HepG2 (cell line): ENCODE results near the gene PIGO. TPM values are rescaled to one million over a fixed set of nuclear protein-coding genes. Genes with fewer than 3 reads are reported as not detected.

ENCODE experiments used
- ATAC-seq: fragments of 200-7000 bp; cut with Tn5 transposase; 3 replicates; pipeline ENCODE4 v1.9.1; 2020; ENCODE audit warnings: mild to moderate bottlenecking, moderate library complexity
- BruUV-seq: library from RNA; stranded (reverse); fragments of 400-500 nt; replicated peaks from 2 replicates; lab custom pipeline; 2021; lab: Mats Ljungman, UMichigan
- CTCF ChIA-PET: fragments of 300-600 bp; formaldehyde crosslinking; extraction: SDS; loops from one replicate; lab custom pipeline; 2021; ENCODE audit warnings: low total read pairs, inconsistent platforms, low intra/inter-chr PET ratio; lab: Yijun Ruan, JAX
- POLR2A ChIA-PET: fragments of 350-600 bp; sonication (Branson Sonifier 250); formaldehyde crosslinking; loops from one replicate; lab custom pipeline; 2020; ENCODE audit warnings: antibody characterized with exemption, inconsistent platforms; lab: Yijun Ruan, JAX
- DNase-seq: peaks from one replicate; pipeline ENCODE4 v3.0.0-alpha.2; 2015; ENCODE audit warnings: low spot score
- FAIRE-seq: peaks from 3 replicates; lab custom pipeline; 2011; peaks lifted over from hg19 to GRCh38; lab: Jason Lieb, UNC
- H2AFZ ChIP-seq: one replicate; pipeline ENCODE4 v1.6.1; 2011; ENCODE audit warnings: low read length, inconsistent platforms
- H3K27ac ChIP-seq: fragments of 300-600 bp; 3 replicates; pipeline ENCODE4 v1.8.0; 2011; ENCODE audit warnings: mixed run types, mild to moderate bottlenecking, mixed read lengths, low read length, inconsistent platforms; ENCODE audit not compliant: insufficient read depth; ENCODE audit errors: extremely low read length
- H3K27me3 ChIP-seq, 2 experiments: fragments of 200-600 bp in 1 of 2; 2 replicates in 1 of 2; 3 replicates in 1 of 2; pipeline versions ENCODE4 v1.6.0 to v1.8.0; 2011; ENCODE audit warnings: low read length in 2 of 2, mild to moderate bottlenecking in 2 of 2, moderate library complexity in 2 of 2, inconsistent platforms in 1 of 2; ENCODE audit not compliant: insufficient read depth in 2 of 2, control insufficient read depth in 1 of 2
- H3K36me3 ChIP-seq, 2 experiments: fragments of 200-600 bp in 1 of 2; replicated peaks in 1 of 2; 2 replicates in 1 of 2; 3 replicates in 1 of 2; pipeline versions ENCODE4 v1.5.1 to v1.8.0; 2011; ENCODE audit warnings: low read length in 2 of 2, inconsistent platforms in 1 of 2; ENCODE audit not compliant: insufficient read depth in 2 of 2, control insufficient read depth in 1 of 2
- H3K4me1 ChIP-seq: 2 replicates; pipeline ENCODE4 v1.5.1; 2012; ENCODE audit warnings: low read length, inconsistent platforms; ENCODE audit not compliant: insufficient read depth
- H3K4me2 ChIP-seq: 2 replicates; pipeline ENCODE4 v1.6.0; 2011; ENCODE audit warnings: low read depth, low read length, inconsistent platforms
- H3K4me3 ChIP-seq, 3 experiments: fragments of 200-600 bp in 1 of 3; sonication (generic), shearing (Covaris generic) in 1 of 3; replicated peaks in 1 of 3; 2 replicates each; pipeline ENCODE4 v1.5.1; 2011 to 2016; ENCODE audit warnings: low read length in 3 of 3, inconsistent platforms in 2 of 3, low read depth in 2 of 3, mild to moderate bottlenecking in 2 of 3, control low read depth in 1 of 3, mixed read lengths in 1 of 3; ENCODE audit not compliant: insufficient read depth in 1 of 3
- H3K79me2 ChIP-seq: one replicate; pipeline ENCODE4 v1.6.1; 2011; ENCODE audit warnings: low read length, inconsistent platforms; ENCODE audit not compliant: insufficient read depth
- H3K9ac ChIP-seq: 2 replicates; pipeline ENCODE4 v1.6.0; 2011; ENCODE audit warnings: mild to moderate bottlenecking, low read depth, low read length, inconsistent platforms; ENCODE audit not compliant: insufficient read depth
- H3K9me3 ChIP-seq: 2 replicates; pipeline ENCODE4 v1.5.1; 2012; ENCODE audit warnings: mild to moderate bottlenecking, low read length
- H4K20me1 ChIP-seq: 2 replicates; pipeline ENCODE4 v1.6.0; 2011; ENCODE audit warnings: inconsistent platforms, mild to moderate bottlenecking, low read length, moderate library complexity; ENCODE audit not compliant: insufficient read depth
- ELF4 ChIP-seq: sonication (generic); formaldehyde crosslinking; IDR thresholded peaks from 2 replicates; pipeline ENCODE4 v1.5.0; 2020; ENCODE audit warnings: missing genetic modification reagents, mild to moderate bottlenecking, moderate library complexity, borderline replicate concordance
- FOXP4 ChIP-seq: sonication (generic); formaldehyde crosslinking; IDR thresholded peaks from 2 replicates; pipeline ENCODE4 v1.4.0; 2020; ENCODE audit warnings: missing genetic modification reagents
- NR2F2 ChIP-seq: IDR thresholded peaks from 2 replicates; pipeline ENCODE4 v1.6.1; 2012; ENCODE audit warnings: low read depth, inconsistent platforms, borderline replicate concordance
- RBFOX2 ChIP-seq: fragments of 200-400 bp; formaldehyde crosslinking; IDR thresholded peaks from 2 replicates; pipeline ENCODE4 v1.6.1; 2017; ENCODE audit warnings: low read depth, mild to moderate bottlenecking, low read length
- SALL1 ChIP-seq: sonication (generic); formaldehyde crosslinking; IDR thresholded peaks from 2 replicates; pipeline ENCODE4 v1.8.0; 2022; ENCODE audit warnings: mild to moderate bottlenecking, missing genetic modification reagents
- SMARCE1 ChIP-seq: fragments of 450-650 bp; IDR thresholded peaks from 2 replicates; pipeline ENCODE4 v1.6.1; 2017; ENCODE audit warnings: borderline replicate concordance
- SP4 ChIP-seq: sonication (generic); formaldehyde crosslinking; IDR thresholded peaks from 2 replicates; pipeline ENCODE4 v1.8.1; 2023; ENCODE audit warnings: mild to moderate bottlenecking, missing genetic modification reagents
- TAF15 ChIP-seq: fragments of 200-400 bp; formaldehyde crosslinking; IDR thresholded peaks from one replicate; pipeline ENCODE4 v1.6.1; 2018; ENCODE audit warnings: mild to moderate bottlenecking, low read depth, low read length; ENCODE audit not compliant: poor library complexity, severe bottlenecking
- ZNF253 ChIP-seq: sonication (generic); formaldehyde crosslinking; IDR thresholded peaks from 2 replicates; pipeline ENCODE4 v1.8.0; 2022; ENCODE audit warnings: mild to moderate bottlenecking, missing genetic modification reagents, borderline replicate concordance
- ZNF280D ChIP-seq: sonication (generic); formaldehyde crosslinking; IDR thresholded peaks from 2 replicates; pipeline ENCODE4 v1.5.1; 2020; ENCODE audit warnings: mild to moderate bottlenecking, missing genetic modification reagents
- ZNF281 ChIP-seq: sonication (generic); formaldehyde crosslinking; IDR thresholded peaks from 2 replicates; pipeline ENCODE4 v1.4.0; 2020; ENCODE audit warnings: missing genetic modification reagents, borderline replicate concordance
- ZNF337 ChIP-seq: sonication (generic); formaldehyde crosslinking; IDR thresholded peaks from 2 replicates; pipeline ENCODE4 v1.5.1; 2020; ENCODE audit warnings: missing genetic modification reagents, low read depth, mild to moderate bottlenecking, borderline replicate concordance
- ZNF556 ChIP-seq: sonication (generic); formaldehyde crosslinking; IDR thresholded peaks from 2 replicates; pipeline ENCODE4 v1.4.0; 2020; ENCODE audit warnings: mild to moderate bottlenecking, missing genetic modification reagents, borderline replicate concordance
- ZNF670 ChIP-seq: sonication (generic); formaldehyde crosslinking; IDR thresholded peaks from 2 replicates; pipeline ENCODE4 v1.8.0; 2022; ENCODE audit warnings: mild to moderate bottlenecking, missing genetic modification reagents, borderline replicate concordance
- ZNF850 ChIP-seq: sonication (generic); formaldehyde crosslinking; conservative IDR thresholded peaks from 2 replicates; pipeline ENCODE4 v1.9.0; 2021; ENCODE audit warnings: mild to moderate bottlenecking, missing genetic modification reagents
- WGBS: methylation state at CpG from one replicate; pipeline ENCODE4 v1.1.6; 2017; ENCODE audit warnings: low lambda C conversion rate; 5-methylcytosine and 5-hydroxymethylcytosine counted together
- in situ Hi-C: cut with HindIII; loops from 2 replicates; pipeline ENCODE4 v1.10.0; 2017; ENCODE audit warnings: low pct_unique_long_range_greater_than_20kb; ENCODE audit not compliant: extremely low pct_ligation_motif_present
- intact Hi-C: fragments of 100-400 bp; cut with micrococcal nuclease; formaldehyde crosslinking; loops from one replicate; pipeline ENCODE4 v1.10.0; 2022; ENCODE audit not compliant: unreplicated experiment
- polyA plus RNA-seq, 8 experiments: library from polyadenylated mRNA; depleted of rRNA in 3 of 8; stranded (reverse) in 7 of 8; unstranded in 1 of 8; fragments of >200 nt; fragmentation: Illumina TruSeq in 4 of 8; extraction: Trizol in 4 of 8; gene quantifications; 2 replicates each; pipeline versions ENCODE4 v1.2.1 to v1.2.3, GENCODE V29; 2011 to 2016; ENCODE audit warnings: low read depth in 4 of 8, missing spikeins in 1 of 8, mixed read lengths in 1 of 8; ENCODE audit not compliant: insufficient read depth in 1 of 8
- total RNA-seq, 5 experiments: library from RNA; depleted of rRNA; stranded (reverse); fragments of >200 nt; fragmentation: Illumina TruSeq; extraction: Trizol; gene quantifications; 2 replicates each; pipeline ENCODE4 v1.2.3, GENCODE V29; 2016; ENCODE audit warnings: low read depth in 1 of 5

The PIGO gene
- total and polyA plus RNA-seq, 2 of the 13 experiments (the other 11 are each of a cell fraction or from before 2014, with no cell fraction given), result 20.5 to 26.2 TPM

- ChIA-PET CTCF (no interaction called here), POLR2A (no interaction called here)
- no peak overlapping the region for H3K9ac ChIP-seq
- H3K4me2 ChIP-seq, result no peak overlapping the region
- peaks cover 0 to 4% of the 10 kb centered on the region in 2 experiments; a peak in 1 of 5 replicates for H3K36me3 ChIP-seq
- DNase-seq (no peak), ATAC-seq (no peak), FAIRE-seq (no peak)
- 65% methylated on average over 7 of the region's 8 CpGs for WGBS
- H3K9me3 ChIP-seq, result no peaks in the 10 kb centered on the region
- in situ Hi-C loops, result no loop called here
- no peaks in the 10 kb centered on the region for H3K27me3 ChIP-seq
- no TSS peak for BruUV-seq
- intact Hi-C loops, result no loop called here
- H3K27ac ChIP-seq, result no peak overlapping the region
- H3K4me1 ChIP-seq, result peaks cover 35% of the 10 kb centered on the region
- no peaks in the 10 kb centered on the region for H4K20me1 ChIP-seq
- no peak overlapping the region for H3K4me3 ChIP-seq
- H2AFZ ChIP-seq, result no peak overlapping the region
- no peaks in the 10 kb centered on the region for H3K79me2 ChIP-seq
- TF ChIP-seq ZNF337 (CRISPR knock-in tag) (no peak), ZNF281 (no peak), ZNF850 (no peak), ZNF556 (CRISPR knock-in tag) (no peak), TAF15 (no peak), SMARCE1 (no peak), NR2F2 (no peak), SP4 (CRISPR knock-in tag) (no peak), ELF4 (no peak), ZNF253 (no peak), ZNF670 (CRISPR knock-in tag) (no peak), SALL1 (CRISPR knock-in tag) (no peak), FOXP4 (CRISPR knock-in tag) (no peak), RBFOX2 (no peak), ZNF280D (CRISPR knock-in tag) (no peak)
Measured at GRCh38 chr9:35108946-35109575, 12.7 kb upstream of the PIGO start.
